HG03354 (cell line): Measurements from ENCODE around the gene DCTN5.

Experiments
- ATAC-seq: cut with Tn5 transposase; IDR thresholded peaks from one replicate; pipeline ENCODE4 v1.9.1; 2021; ENCODE audit warnings: mild to moderate bottlenecking; ENCODE audit not compliant: unreplicated experiment, poor library complexity, severe bottlenecking

Gene DCTN5

DNA sequence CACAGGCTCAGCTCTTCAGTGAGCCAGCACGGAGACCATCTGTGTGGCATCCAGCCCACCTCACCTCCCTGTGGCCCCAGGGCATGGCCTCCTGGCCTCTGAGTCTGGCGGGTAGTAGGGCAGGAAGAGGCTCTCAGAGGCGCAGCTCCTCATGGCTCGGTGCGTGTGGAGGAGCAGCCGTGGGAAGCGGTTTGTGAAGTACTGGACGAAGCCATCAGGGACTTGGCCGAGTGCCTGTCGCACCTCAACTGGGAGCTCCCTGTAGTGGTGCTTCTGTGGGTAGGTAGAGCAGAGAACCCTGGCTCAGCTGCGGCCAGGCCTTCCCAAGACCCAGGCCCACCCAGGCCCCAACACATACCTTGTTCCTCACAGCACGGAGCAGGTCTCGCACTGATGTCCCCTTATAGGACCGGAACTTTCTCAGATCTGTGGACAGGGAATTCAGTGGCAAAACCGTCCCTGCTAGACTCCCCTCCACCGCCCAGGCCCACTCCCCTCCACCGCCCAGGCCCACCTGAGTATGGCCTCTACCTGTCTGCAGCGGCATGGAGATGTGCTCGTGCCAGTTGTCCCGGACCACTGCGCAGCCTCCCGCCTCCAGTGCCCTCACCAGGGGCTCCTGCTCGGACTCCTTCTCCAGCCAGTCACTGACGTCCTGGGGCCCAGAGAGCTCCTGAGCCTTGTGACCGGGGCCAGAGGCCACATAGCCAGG is 49.7 kb downstream of the DCTN5 start:
- no peak for ATAC-seq

DNA sequence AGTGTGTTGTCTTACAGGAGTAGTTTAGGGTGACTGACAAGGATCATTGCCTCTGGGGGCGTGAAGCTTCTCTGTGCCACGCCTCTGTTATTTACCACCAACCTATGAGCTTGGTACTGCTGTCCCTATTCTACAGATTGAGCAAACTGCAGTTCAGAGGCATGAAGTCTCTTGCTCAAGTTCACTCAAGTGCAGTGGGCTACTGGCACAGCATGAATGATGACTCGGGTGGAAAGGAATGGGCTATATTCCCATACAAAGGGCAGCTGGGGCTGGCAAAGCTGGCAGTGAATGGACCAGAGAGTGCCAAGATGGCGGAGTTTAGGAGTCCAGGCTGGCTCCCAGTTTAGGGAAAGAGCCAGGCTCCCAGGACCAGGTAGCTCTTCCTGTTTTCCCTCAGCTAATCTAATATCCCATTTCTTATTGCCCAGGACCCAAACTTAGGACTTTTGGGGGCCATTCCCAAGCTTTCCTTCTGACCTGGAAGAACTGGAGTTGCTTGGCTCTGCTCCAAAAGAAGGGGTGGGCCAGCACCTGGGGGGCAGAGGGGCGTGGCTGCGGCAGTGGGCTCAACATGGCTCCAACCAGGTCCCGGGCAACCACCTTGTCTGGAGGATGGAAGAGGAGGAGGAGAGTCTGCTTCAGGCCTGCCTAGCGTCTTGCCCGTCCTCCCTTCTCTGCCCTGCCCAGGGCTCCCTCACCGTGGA is 50.4 kb downstream of the DCTN5 start:
- ATAC-seq: no peak

GRCh38 chr16:23692190-23692837 is 51.0 kb downstream of the DCTN5 start:
- ATAC-seq: no peak

DNA sequence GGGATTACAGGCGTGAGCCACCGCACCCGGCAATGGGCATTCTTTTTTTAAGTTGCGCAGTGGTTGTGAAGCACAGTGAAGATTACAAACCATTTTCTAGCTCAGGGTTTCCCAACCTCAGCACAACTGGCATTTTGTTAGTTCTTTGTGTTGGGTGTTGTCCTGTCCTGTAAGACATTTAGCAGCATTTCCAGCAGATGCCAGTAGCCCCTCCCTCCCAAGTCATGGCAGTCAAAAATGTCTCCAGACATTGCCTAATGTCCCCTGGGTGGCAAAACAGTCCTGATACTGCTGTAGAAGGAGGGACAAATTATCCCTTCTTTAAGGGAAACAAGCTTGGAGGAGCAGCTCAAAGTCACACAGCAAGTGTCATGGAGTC is 53.0 kb downstream of the DCTN5 start:
- ATAC-seq: no peak

GRCh38 chr16:23694644-23695373 is 53.5 kb downstream of the DCTN5 start:
- ATAC-seq: no peak

DNA sequence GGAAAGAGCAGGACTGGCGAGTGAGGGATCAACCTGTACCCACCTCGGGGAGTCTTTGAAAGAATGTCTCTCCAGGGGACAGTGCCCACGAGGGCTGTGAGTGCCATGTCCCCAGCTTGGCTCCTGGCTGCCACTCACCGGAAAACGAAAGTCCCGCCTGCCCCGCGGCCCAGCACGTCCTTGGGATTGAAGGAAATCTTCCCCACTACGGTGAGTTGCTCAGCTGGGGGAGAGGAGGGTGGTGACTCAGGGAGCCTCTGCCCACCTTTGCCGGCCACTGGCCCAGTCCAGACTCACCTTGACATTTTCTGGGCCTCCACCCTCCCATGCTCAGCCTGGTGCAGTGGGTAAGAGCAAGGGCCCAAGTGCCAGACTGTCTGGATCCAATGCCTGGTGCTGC is 54.5 kb downstream of the DCTN5 start:
- ATAC-seq: no peak

DNA sequence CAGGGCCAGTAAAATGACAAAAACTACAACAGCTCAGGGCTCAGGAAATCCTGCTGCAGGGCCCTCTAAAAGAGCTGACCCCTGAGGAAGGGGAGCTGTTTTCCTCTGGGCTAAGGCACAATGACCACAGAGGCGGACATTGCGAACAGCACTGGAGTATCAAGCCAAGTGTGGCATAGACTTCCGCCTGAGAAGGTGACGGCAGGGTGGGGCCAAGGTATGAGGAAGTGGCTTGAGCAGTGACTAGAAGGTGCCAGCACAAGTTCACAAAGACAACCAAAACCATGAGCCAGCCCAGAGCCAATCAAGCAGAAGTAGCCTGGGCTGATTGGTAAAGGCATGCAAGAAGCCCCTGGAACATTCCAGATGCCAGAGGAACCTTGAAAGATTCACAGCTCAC is 57.8 kb downstream of the DCTN5 start:
- ATAC-seq: no peak

GRCh38 chr16:23700093-23700492 is 58.8 kb downstream of the DCTN5 start:
- no peak for ATAC-seq

GRCh38 chr16:23700509-23700908 is 59.2 kb downstream of the DCTN5 start:
- ATAC-seq: no peak

DNA sequence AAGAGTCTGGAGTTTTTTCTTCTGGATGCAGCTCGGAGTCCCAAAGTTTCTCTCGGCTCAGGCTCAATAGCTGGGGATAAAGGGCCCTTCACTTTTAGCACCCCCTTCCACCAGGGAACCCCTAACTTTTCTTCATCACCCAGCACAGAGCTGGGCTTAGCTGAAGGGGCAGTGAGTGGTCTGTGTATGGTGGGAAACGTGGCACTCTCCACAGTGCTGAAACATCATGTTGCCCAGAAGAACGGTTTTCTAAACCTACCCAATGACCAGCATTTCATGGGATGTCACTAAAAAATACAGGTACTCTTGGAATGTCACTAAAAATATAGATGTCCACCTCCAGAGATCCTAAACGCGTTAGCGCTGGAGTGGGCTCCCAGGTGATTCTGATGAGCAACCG is 59.8 kb downstream of the DCTN5 start:
- no peak for ATAC-seq

DNA sequence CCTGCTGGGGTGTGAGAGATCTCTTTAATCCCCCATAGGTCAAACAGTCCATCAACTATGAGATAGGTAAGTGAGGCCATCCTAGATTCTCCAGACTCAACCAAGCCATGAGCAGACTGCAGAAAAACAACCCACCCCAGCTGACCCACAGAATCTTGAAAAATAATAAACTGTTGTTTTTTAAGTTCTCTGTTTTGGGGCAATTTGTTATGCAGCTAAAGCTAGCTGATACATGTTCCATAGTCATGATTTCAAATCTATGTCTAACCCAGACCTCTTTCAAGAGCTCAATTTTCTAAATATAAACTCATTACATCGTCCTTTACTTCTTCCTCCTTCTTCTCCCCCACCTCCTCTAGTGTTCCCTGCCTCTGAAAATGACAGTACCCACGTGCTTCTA is 61.7 kb downstream of the DCTN5 start:
- no peak for ATAC-seq

DNA sequence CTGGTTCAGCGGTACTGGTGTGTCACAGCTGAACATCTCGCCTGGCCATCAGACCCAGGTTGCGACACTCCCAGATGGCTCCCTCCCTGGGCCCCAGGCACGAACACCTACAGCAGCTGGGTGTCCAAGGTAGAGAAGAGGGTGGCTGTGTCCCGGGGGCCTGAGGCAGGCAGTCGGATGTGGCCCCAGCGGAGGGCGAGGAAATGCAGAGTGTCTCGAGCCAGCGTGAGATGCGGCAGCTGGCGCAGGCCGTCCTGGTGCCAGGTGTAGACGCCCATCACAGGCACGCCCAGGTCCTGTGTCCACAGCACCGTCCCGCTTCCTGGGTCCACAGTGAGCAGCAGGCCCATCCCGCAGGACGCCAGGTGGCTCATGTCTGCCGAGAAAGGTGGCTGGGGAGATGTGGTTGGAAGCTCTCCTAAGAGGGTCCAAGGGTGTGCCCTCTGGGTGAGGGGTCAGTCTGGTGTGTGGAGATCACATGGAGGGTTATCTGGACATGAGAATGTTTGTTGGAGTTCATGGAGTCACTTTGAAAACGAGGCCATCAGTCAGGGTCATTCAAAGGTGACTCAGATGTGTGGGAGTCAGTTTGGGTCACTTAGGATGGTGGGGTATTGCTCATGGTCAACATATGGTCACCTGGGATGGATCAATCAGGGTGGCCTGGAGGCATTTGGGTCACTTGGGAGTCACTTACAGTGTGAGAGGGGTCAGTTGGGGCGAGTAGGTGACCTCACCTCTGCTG is 63.7 kb downstream of the DCTN5 start:
- no peak for ATAC-seq

GRCh38 chr16:23705517-23705902 is 64.2 kb downstream of the DCTN5 start:
- ATAC-seq: no peak

DNA sequence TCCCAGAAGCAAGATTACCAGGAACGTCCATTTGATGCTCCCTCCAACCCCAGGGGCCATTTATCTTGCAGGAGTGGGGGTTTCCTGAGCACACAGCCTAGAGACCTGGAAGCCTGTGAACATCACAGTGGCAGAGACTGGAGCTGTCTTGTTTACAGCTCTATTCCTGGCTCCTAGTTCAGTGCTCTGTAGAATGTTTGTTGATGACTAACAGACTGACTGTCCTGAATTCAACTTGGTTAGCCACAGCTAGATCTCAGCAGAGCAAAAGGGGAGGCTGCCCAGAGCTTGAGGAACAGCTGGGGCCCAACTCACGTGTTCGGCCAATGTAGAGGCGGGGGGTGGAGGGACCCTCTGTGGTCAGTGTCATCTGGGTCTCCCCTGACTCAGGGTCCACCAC is 65.2 kb downstream of the DCTN5 start:
- no peak for ATAC-seq

- no peak for ATAC-seq
These were observed 68.3 kb downstream of the DCTN5 start for GRCh38 chr16:23709536-23709935.

DNA sequence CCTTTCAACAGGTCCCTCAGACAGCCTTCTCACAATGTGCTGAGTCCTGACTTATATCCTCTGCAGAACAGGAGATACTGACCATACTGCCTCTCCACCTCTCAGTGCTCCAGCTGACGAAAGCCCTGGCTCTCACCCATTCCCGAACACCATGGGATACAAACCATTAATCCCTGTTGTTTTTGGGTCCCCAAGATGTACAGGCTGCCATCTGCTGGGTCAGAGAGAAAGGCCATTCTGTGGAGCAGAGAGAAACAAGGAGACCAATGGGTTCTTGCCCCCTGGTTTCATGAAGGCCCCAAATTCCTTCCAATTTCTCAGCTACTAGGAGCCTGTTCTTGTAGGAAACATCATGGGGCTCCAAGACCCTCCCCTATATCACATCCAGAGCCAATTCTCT is 68.7 kb downstream of the DCTN5 start:
- ATAC-seq: no peak

- ATAC-seq: no peak
These were observed 69.2 kb downstream of the DCTN5 start for GRCh38 chr16:23710504-23710903.

GRCh38 chr16:23711785-23712184 is 70.5 kb downstream of the DCTN5 start:
- ATAC-seq: no peak

DNA sequence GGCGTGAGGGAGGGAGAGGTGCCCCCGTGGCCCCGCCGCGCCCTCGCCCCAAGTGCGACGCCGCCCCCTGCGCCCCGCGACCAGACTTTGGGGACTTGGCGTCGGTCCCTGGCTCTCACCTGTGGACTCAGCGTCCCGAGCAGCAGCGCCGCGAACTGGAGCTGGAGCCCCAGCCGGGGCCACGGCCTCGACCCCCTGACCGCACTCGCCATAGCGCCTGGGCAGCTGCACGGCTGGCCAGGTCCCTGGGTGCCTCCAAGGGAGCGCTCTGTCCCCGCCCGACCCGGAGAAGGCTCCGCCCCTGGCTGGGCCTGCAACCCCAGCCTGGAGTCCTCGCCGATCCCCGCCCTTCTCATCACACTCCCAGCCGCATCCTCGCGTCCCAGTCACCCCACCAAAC is 71.7 kb downstream of the DCTN5 start, which contains the start of gene ERN2:
TSS of gene ERN2 (minus strand) at position 247 of the 400 bp plus-strand sequence. CDS start at position 212, 35 bp downstream.
- ATAC-seq: no peak

DNA sequence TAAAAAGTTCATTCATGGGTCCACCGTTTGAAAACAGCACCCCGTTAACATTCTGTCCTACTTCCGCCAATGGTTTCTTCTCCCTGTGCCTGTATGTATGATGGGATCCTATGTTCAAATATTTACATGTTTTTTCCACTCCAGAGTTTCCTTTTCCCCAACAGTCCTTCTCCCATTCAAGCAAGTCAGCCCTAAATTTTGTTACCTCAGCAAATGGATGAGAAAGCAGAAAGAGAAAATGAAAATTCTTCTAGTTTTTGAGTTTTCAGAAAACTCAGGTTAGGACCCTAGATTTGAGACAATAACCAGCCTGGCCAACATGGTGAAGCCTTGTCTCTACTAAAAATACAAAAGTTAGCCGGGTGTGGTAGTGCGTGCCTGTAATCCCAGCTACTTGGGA is 75.2 kb downstream of the DCTN5 start:
- ATAC-seq: no peak
